Measurements from ENCODE around the gene PRLHR.

DNA sequence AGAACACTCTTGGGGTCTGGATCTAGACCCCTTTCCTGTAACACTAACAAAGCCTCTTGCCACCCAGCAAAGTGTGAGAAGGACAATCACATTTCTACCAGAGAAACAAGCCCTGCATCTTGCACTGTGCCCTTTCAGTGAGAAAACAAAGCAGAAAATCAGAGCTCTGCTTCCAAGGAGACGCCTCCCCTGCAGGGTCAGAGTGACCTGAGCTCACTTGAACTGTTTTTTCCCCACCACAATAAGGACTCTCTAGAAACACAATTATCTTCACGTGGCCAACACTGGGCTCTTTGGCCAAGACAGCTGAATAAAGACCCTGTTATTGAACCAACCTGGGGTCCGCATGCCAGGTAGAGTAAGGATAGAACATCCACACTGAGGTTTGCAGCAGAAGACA, 30.1 kb upstream of the PRLHR start:
- no peak for TF ChIP-seq RFX5 (IDR thresholded peaks at IDR 0.05; ENCODE audit: low read length)
- TF ChIP-seq POLR2AphosphoS5 (IDR thresholded peaks at IDR 0.05; ENCODE audit: low read depth, low read length) = no peak
- TF ChIP-seq MXI1 (IDR thresholded peaks at IDR 0.05; ENCODE audit: low read depth, low read length) = no peak
